ENCODE measurements around the gene ABHD17A.
A peak's percentile ranks its signal among the peaks of the same experiment; 100 is the strongest.

The ABHD17A gene

GRCh38 chr19:1871140-1871597 lies 14.1 kb downstream of the ABHD17A start:
- no peak for DNase-seq (ENCODE audit: low read depth)
- no peak for TF ChIP-seq CTCF (IDR thresholded peaks at IDR 0.05; ENCODE audit: control insufficient read depth, insufficient read depth, low read depth, low read length, missing control alignments)
- H3K4me3 ChIP-seq (ENCODE audit: control insufficient read depth, low read depth, low read length) = no peak overlapping the region

GRCh38 chr19:1868971-1869370 lies 16.3 kb downstream of the ABHD17A start:
- TF ChIP-seq CTCF (IDR thresholded peaks at IDR 0.05; ENCODE audit: control insufficient read depth, insufficient read depth, low read depth, low read length, missing control alignments) = no peak
- DNase-seq (ENCODE audit: low read depth) = no peak
- no peak overlapping the region for H3K4me3 ChIP-seq (ENCODE audit: control insufficient read depth, low read depth, low read length)

- DNase-seq (ENCODE audit: low read depth) = no peak
These were observed 18.0 kb downstream of the ABHD17A start for GRCh38 chr19:1867349-1867724.

GRCh38 chr19:1866693-1867348 lies 18.5 kb downstream of the ABHD17A start:
- no peak for TF ChIP-seq CTCF (IDR thresholded peaks at IDR 0.05; ENCODE audit: control insufficient read depth, insufficient read depth, low read depth, low read length, missing control alignments)
- DNase-seq (ENCODE audit: low read depth) = no peak
- H3K4me3 ChIP-seq (ENCODE audit: control insufficient read depth, low read depth, low read length) = no peak overlapping the region

More at GRCh38 chr19:1867349-1867724, 18.0 kb downstream of the ABHD17A start:
- TF ChIP-seq CTCF (IDR thresholded peaks at IDR 0.05; ENCODE audit: control insufficient read depth, insufficient read depth, low read depth, low read length, missing control alignments) = no peak
- no peak overlapping the region for H3K4me3 ChIP-seq (ENCODE audit: control insufficient read depth, low read depth, low read length)

GRCh38 chr19:1865172-1866010 lies 19.9 kb downstream of the ABHD17A start:
- peak overlapping the region; percentile 90 for H3K4me3 ChIP-seq (ENCODE audit: control insufficient read depth, low read depth, low read length)
- DNase-seq (ENCODE audit: low read depth) = no peak
- no peak for TF ChIP-seq CTCF (IDR thresholded peaks at IDR 0.05; ENCODE audit: control insufficient read depth, insufficient read depth, low read depth, low read length, missing control alignments)

- H3K4me3 ChIP-seq (ENCODE audit: control insufficient read depth, low read depth, low read length) = peak overlapping the region; percentile 90
- TF ChIP-seq CTCF (IDR thresholded peaks at IDR 0.05; ENCODE audit: control insufficient read depth, insufficient read depth, low read depth, low read length, missing control alignments) = peak; percentile 70
- no peak for DNase-seq (ENCODE audit: low read depth)
These were observed 20.7 kb downstream of the ABHD17A start for GRCh38 chr19:1864480-1865171.
